ENCODE results near the gene CKLF. TPM values are rescaled to one million over a fixed set of nuclear protein-coding genes. Genes with fewer than 3 reads are reported as not detected.

CKLF gene
- total RNA-seq, 4 donors from 2014 or later, result 31.8 to 75.4 (median 35.6) TPM

DNA sequence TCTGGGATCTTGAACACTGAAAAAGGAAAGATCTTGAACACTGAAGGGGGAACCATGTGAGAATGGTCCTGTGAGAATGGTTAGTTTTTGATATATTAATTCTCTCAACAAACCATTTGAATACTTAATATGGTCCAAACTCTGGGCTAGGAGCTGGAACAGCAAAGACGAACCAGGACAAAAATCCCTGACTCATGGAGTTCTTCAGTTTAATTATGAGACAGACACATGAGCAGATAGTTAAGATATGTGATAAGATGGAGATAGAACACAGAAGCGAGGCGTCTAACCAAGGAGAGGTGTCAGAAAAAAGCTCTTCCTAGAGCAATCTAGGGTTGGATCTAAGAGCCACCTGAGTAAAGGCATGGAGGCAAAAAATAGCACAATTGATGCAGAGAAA lies 1.6 kb downstream of the CKLF start:
- Histone ChIP-seq H3K27ac (peak overlapping the region in 1 of 4 donors; percentile 95), H3K4me1 (peaks cover 0 to 69% (median 24%) of the 10 kb centered on the region in 4 donors), H3K9me3 (no peaks in the 10 kb centered on the region), H3K27me3 (no peaks in the 10 kb centered on the region), H3K4me3 (peak overlapping the region in 2 of 4 donors; percentile 70 to 71), H3K36me3 (peaks cover 0 to 4% (median 0%) of the 10 kb centered on the region in 3 donors)
- 85 to 95% methylated on average over 3 of the region's 3 CpGs for WGBS, 2 donors
- no peak for DNase-seq (ENCODE audit: low spot score in 2 of 2)
- TF ChIP-seq, protein P1, sequence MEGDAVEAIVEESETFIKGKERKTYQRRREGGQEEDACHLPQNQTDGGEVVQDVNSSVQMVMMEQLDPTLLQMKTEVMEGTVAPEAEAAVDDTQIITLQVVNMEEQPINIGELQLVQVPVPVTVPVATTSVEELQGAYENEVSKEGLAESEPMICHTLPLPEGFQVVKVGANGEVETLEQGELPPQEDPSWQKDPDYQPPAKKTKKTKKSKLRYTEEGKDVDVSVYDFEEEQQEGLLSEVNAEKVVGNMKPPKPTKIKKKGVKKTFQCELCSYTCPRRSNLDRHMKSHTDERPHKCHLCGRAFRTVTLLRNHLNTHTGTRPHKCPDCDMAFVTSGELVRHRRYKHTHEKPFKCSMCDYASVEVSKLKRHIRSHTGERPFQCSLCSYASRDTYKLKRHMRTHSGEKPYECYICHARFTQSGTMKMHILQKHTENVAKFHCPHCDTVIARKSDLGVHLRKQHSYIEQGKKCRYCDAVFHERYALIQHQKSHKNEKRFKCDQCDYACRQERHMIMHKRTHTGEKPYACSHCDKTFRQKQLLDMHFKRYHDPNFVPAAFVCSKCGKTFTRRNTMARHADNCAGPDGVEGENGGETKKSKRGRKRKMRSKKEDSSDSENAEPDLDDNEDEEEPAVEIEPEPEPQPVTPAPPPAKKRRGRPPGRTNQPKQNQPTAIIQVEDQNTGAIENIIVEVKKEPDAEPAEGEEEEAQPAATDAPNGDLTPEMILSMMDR (IDR thresholded peaks at IDR 0.05), result no peak
- TF ChIP-seq EP300 (IDR thresholded peaks at IDR 0.05) (no peak), POLR2A (IDR thresholded peaks at IDR 0.05) (no peak)

DNA sequence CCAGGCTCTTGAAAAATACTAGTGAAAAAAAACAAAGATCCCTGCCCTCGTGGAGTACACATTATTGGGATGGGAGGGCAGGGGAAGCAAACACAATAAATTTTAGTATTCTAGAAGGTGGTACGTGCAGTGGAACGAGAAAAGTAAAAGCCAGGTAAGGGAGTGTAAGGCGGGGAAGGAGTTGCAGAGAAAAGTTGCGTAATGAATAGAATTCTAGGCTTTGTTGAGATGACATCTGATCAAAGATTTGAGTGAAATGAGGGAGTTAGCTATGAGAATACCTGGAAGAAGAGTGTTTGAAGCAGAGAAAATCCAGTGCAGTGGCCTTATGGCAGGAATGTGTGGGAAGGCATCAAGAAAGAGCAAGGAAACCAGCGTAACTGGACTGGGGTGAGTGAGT lies 2.1 kb downstream of the CKLF start:
- Histone ChIP-seq H3K27me3 (no peaks in the 10 kb centered on the region), H3K27ac (no peak overlapping the region), H3K36me3 (peaks cover 0 to 7% (median 0%) of the 10 kb centered on the region in 3 donors), H3K9me3 (no peaks in the 10 kb centered on the region), H3K4me3 (peak overlapping the region in 1 of 4 donors; percentile 70), H3K4me1 (peaks cover 0 to 66% (median 22%) of the 10 kb centered on the region in 4 donors)
- DNase-seq (ENCODE audit: low spot score in 2 of 2), result no peak
- 88 to 90% methylated on average over 6 of the region's 6 CpGs for WGBS, 2 donors
- TF ChIP-seq, protein P1 (IDR thresholded peaks at IDR 0.05), result no peak
- TF ChIP-seq EP300 (IDR thresholded peaks at IDR 0.05), result no peak
- TF ChIP-seq POLR2A (IDR thresholded peaks at IDR 0.05), result no peak

DNA sequence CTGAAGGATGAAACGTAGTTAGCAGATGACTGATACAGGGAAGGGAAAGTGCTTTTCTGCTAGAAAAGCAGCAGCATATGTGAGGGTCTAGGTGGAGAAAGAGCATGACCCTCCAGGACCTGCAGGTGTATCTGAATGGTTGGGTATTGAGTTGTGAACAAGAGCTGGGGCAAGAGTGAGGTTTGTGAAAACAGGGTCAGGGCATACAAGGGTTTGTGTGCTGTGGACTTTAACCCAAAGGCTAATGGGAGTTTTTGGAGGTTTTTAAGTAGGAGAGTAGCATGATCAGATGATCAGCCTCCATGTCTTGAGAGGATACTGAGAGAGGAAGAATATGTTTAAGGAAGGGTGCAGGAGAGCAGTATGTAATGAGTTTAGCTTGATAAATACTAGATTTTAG lies 7.7 kb downstream of the CKLF start:
- TF ChIP-seq, protein P1 (IDR thresholded peaks at IDR 0.05), result no peak
- TF ChIP-seq POLR2A (IDR thresholded peaks at IDR 0.05), result no peak
- Histone ChIP-seq H3K27ac (no peak overlapping the region), H3K27me3 (no peaks in the 10 kb centered on the region), H3K4me1 (peaks cover 0 to 27% (median 3%) of the 10 kb centered on the region in 4 donors), H3K9me3 (no peaks in the 10 kb centered on the region), H3K4me3 (no peak overlapping the region), H3K36me3 (peaks cover 0 to 55% (median 0%) of the 10 kb centered on the region in 3 donors)
- WGBS, 2 donors, result 87 to 89% methylated on average over 1 of the region's 1 CpG
- DNase-seq (ENCODE audit: low spot score in 2 of 2), result no peak

DNA sequence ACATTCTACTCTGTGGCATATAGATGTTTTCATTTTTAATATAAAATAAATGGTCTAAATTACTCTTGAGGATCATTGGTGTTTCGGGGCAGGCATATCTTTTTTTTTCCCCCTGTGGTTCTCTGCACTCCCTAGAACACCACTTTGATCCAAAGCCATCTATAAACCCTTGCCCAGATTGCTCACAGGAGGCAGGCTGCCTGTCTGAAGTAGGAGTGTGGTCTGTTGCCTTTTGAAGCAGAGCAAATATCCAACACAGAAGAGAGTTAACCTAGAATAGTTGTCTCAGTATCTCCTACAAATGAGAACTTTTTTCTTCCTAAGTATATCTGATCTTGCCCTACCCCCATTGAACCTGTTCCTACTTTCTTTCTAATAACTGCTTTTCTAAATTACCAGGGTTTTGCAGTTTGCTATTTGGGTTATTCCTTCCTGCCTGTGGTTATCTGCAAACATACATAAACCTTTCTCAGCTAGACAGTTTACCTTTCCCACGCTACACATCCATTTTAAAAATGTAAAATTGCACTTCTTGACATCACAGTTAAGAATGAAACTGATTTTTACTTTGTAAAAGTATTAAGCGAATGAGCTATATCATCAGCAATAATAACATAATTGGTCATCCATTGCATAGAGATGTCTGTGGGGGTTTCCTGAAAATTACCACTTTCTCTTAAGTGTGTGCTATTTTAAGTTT lies 9.2 kb downstream of the CKLF start:
- no peak for DNase-seq (ENCODE audit: low spot score in 2 of 2)
- peaks cover 0 to 13% (median 3%) of the 10 kb centered on the region in 4 donors for H3K4me1 ChIP-seq
- H3K36me3 ChIP-seq, result peaks cover 0 to 67% (median 0%) of the 10 kb centered on the region in 3 donors
- 94 to 97% methylated on average over 3 of the region's 3 CpGs for WGBS, 2 donors
- no peak overlapping the region for H3K4me3 ChIP-seq
- TF ChIP-seq POLR2A (IDR thresholded peaks at IDR 0.05) (no peak), EP300 (IDR thresholded peaks at IDR 0.05) (no peak)
- TF ChIP-seq, protein P1 (IDR thresholded peaks at IDR 0.05), result no peak
- no peaks in the 10 kb centered on the region for H3K9me3 ChIP-seq
- H3K27me3 ChIP-seq, result no peaks in the 10 kb centered on the region
- no peak overlapping the region for H3K27ac ChIP-seq

DNA sequence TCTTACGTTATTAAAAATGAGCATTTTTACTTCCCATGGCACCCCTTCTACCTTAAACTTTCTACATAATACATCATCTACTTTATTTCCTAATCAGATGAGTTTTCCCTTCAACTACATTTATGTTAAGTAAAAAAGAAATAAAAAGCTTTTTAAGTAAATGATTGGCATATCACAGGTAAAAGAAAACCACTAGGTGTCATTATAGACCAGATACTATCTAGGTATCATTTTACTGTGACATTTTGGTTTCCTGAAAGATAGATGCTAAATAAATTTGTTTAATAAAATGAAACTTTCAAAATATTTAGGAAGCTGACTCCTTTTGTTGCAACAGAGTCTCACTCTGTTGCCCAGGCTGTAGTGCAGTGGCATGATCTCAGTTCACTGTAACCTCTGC lies 10.0 kb downstream of the CKLF start:
- no peaks in the 10 kb centered on the region for H3K27me3 ChIP-seq
- WGBS, 2 donors, result 75 to 87% methylated on average over 1 of the region's 1 CpG
- no peak for DNase-seq (ENCODE audit: low spot score in 2 of 2)
- TF ChIP-seq POLR2A (IDR thresholded peaks at IDR 0.05), result no peak
- no peak for TF ChIP-seq EP300 (IDR thresholded peaks at IDR 0.05)
- TF ChIP-seq, protein P1 (IDR thresholded peaks at IDR 0.05), result no peak
- H3K9me3 ChIP-seq, result no peaks in the 10 kb centered on the region
- peaks cover 0 to 76% (median 0%) of the 10 kb centered on the region in 3 donors for H3K36me3 ChIP-seq
- peaks cover 0 to 4% (median 2%) of the 10 kb centered on the region in 4 donors for H3K4me1 ChIP-seq
- H3K4me3 ChIP-seq, result no peak overlapping the region
- no peak overlapping the region for H3K27ac ChIP-seq
